PFSK-1 (cell line): ENCODE data around the gene CELSR1.

Source experiments
- POLR2AphosphoS5 ChIP-seq: IDR thresholded peaks from 2 replicates; pipeline ENCODE4 v1.6.1; 2012; ENCODE audit warnings: low read depth, mild to moderate bottlenecking, control low read depth, low read length, moderate library complexity
- SIN3A ChIP-seq: IDR thresholded peaks from 2 replicates; pipeline ENCODE4 v1.6.1; 2012; ENCODE audit warnings: mild to moderate bottlenecking, low read length, moderate library complexity, borderline replicate concordance; ENCODE audit not compliant: insufficient read depth
- TF ChIP-seq, protein P1 (sequence below), 2 experiments: IDR thresholded peaks; 2 replicates each; pipeline versions ENCODE4 v1.6.1 to v1.8.0; 2011 to 2012; ENCODE audit warnings: low read depth in 2 of 2, low read length in 2 of 2, control low read depth in 1 of 2, inconsistent platforms in 1 of 2, mild to moderate bottlenecking in 1 of 2, moderate library complexity in 1 of 2; ENCODE audit not compliant: insufficient read depth in 1 of 2

DNA sequence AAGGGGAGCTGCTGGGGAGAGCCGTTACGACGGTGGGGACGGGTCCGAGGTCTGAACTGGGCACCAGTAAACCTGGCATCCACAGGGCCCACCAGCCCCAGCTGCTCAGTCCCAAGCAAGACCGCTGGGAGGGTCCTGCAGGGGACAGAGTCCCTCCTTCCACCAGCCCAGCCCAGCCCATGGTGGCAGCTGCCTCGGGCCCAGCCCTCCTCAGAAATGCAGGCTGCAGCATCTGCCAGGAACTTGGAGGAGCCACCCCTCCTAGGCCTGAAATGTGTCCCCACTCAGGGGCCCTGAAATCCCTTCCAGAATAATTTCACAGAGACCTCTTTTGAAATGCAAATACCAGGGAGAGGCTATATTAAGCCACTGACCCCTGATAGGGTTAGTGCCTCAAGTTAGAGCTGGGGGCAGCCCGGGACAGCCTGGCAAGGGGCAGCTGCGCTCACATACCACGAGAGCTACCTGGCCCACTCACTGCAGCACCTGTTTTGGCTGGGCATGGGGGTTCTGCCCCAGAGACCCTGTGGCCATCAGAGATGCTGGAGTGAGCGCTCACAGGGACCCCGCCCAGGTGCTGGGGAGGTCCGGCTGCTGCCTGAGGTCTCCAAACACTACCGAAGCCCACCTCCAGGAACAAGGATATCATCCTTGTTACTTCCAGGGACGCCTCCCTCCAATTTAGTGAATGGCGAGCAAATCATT is 53.1 kb downstream of the CELSR1 start:
- TF ChIP-seq POLR2AphosphoS5 (no peak), SIN3A (no peak)
- TF ChIP-seq, protein P1, sequence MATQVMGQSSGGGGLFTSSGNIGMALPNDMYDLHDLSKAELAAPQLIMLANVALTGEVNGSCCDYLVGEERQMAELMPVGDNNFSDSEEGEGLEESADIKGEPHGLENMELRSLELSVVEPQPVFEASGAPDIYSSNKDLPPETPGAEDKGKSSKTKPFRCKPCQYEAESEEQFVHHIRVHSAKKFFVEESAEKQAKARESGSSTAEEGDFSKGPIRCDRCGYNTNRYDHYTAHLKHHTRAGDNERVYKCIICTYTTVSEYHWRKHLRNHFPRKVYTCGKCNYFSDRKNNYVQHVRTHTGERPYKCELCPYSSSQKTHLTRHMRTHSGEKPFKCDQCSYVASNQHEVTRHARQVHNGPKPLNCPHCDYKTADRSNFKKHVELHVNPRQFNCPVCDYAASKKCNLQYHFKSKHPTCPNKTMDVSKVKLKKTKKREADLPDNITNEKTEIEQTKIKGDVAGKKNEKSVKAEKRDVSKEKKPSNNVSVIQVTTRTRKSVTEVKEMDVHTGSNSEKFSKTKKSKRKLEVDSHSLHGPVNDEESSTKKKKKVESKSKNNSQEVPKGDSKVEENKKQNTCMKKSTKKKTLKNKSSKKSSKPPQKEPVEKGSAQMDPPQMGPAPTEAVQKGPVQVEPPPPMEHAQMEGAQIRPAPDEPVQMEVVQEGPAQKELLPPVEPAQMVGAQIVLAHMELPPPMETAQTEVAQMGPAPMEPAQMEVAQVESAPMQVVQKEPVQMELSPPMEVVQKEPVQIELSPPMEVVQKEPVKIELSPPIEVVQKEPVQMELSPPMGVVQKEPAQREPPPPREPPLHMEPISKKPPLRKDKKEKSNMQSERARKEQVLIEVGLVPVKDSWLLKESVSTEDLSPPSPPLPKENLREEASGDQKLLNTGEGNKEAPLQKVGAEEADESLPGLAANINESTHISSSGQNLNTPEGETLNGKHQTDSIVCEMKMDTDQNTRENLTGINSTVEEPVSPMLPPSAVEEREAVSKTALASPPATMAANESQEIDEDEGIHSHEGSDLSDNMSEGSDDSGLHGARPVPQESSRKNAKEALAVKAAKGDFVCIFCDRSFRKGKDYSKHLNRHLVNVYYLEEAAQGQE (IDR thresholded peaks at IDR 0.05; ENCODE audit: insufficient read depth in 1 of 2, low read depth in 2 of 2, low read length in 2 of 2) = no peak
